Right atrium auricular region (tissue), 2 donors: ENCODE measurements around the gene M6PR. TPM values are rescaled to one million over a fixed set of nuclear protein-coding genes. Genes with fewer than 3 reads are reported as not detected.

ENCODE experiments used
- DNase-seq: peaks from one replicate; pipeline ENCODE4 v3.0.0-alpha.2; 2019; ENCODE audit warnings: low spot score
- H3K27ac ChIP-seq, 2 donors: fragments of 200-600 bp; sonication (generic); 1 replicate in 1 of 2; 2 replicates in 1 of 2; pipeline ENCODE4 v1.5.1; 2016 to 2019
- H3K27me3 ChIP-seq, 2 donors: fragments of 200-600 bp; sonication (generic); one replicate each; pipeline versions ENCODE4 v1.5.1 to v1.6.0; 2017 to 2019
- H3K36me3 ChIP-seq: fragments of 200-600 bp; sonication (generic); one replicate; pipeline ENCODE4 v1.5.1; 2016
- H3K4me1 ChIP-seq, 2 donors: fragments of 200-600 bp; sonication (generic); one replicate each; pipeline versions ENCODE4 v1.5.1 to v1.6.0; 2017 to 2019
- H3K4me3 ChIP-seq, 2 donors: fragments of 200-600 bp; sonication (generic); 1 replicate in 1 of 2; 2 replicates in 1 of 2; pipeline ENCODE4 v1.5.1; 2017 to 2019; ENCODE audit warnings: mild to moderate bottlenecking in 1 of 2, moderate library complexity in 1 of 2
- H3K9me3 ChIP-seq, 2 donors: fragments of 200-600 bp; sonication (generic); one replicate each; pipeline ENCODE4 v1.5.1; 2019
- total RNA-seq, 2 donors: library from RNA; depleted of rRNA; stranded (reverse); fragments of >200 nt; gene quantifications; one replicate each; pipeline ENCODE4 v1.1.0, GENCODE V29; 2016
- TF ChIP-seq, protein P1 (sequence below), 2 donors: fragments of 200-600 bp; sonication (generic); IDR thresholded peaks; one replicate each; pipeline ENCODE4 v1.5.1; 2019; ENCODE audit warnings: antibody characterized with exemption in 2 of 2

The M6PR gene
- total RNA-seq, 2 donors from 2014 or later = 101 to 112 TPM

DNA sequence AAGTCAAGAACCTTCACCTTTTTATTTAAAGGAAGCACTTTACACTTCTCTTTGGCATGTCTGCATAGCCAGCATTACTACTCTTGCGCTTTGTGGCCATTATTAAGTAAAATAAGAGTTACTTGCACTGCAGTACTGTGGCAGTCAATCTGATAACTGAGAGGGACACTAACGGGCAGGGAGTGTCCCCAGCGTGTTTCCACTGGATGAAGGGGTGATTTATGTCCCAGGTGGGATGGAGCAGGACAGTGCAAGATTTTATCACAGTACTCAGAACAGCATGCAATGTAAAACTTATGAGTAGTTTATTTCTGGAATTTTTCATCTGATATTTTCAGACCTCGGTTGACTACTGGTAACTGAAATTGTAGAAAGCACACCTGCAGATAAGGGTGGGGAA, 8.1 kb upstream of the M6PR start:
- no peak for DNase-seq
- Histone ChIP-seq H3K9me3 (no peaks in the 10 kb centered on the region), H3K4me3 (no peak overlapping the region), H3K27me3 (no peaks in the 10 kb centered on the region), H3K27ac (no peak overlapping the region), H3K4me1 (no peaks in the 10 kb centered on the region), H3K36me3 (no peaks in the 10 kb centered on the region)
- TF ChIP-seq, protein P1, sequence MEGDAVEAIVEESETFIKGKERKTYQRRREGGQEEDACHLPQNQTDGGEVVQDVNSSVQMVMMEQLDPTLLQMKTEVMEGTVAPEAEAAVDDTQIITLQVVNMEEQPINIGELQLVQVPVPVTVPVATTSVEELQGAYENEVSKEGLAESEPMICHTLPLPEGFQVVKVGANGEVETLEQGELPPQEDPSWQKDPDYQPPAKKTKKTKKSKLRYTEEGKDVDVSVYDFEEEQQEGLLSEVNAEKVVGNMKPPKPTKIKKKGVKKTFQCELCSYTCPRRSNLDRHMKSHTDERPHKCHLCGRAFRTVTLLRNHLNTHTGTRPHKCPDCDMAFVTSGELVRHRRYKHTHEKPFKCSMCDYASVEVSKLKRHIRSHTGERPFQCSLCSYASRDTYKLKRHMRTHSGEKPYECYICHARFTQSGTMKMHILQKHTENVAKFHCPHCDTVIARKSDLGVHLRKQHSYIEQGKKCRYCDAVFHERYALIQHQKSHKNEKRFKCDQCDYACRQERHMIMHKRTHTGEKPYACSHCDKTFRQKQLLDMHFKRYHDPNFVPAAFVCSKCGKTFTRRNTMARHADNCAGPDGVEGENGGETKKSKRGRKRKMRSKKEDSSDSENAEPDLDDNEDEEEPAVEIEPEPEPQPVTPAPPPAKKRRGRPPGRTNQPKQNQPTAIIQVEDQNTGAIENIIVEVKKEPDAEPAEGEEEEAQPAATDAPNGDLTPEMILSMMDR (IDR thresholded peaks at IDR 0.05) = no peak

DNA sequence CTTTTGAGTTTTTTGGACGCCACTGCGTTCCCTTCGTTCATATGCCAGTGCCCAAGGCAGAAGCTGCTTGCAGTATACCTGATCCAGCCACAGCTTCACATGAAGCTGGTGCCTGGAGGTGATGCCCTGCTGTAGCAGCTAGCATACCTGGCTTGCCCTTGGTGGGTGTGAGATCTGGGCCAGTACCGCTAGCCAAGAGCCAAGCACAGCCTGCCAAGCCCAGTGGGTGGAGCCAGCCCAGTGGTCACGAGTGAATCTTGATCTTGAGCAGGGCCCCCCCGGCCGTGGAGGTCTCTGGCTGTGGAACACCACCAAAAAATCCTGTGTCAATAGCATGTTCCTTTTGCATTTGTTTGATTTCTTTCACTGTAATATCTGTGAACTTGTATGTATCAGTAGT, 7.3 kb upstream of the M6PR start:
- Histone ChIP-seq H3K9me3 (no peaks in the 10 kb centered on the region), H3K36me3 (no peaks in the 10 kb centered on the region), H3K4me3 (no peak overlapping the region), H3K4me1 (no peaks in the 10 kb centered on the region), H3K27me3 (no peaks in the 10 kb centered on the region), H3K27ac (no peak overlapping the region)
- no peak for DNase-seq
- TF ChIP-seq, protein P1 (IDR thresholded peaks at IDR 0.05) = no peak

DNA sequence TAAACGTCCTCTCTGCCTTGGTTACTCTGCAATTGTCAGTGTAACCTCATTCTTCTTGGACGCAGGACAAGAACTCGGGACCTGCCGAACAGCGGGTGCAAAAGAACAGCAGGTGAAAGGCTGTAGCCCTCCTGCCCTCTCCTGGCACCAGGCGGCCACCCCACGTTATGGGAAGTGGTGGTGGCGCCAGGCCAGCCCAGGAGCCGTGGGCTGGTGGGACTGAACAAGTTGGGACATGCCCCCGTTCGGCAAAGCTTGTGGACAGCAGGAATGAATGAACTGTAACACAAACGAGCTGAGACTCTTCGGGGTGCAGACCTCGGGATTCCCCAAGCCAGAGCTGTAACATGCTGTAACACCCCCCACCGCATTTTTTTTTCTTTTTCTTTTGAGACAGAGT, 6.6 kb upstream of the M6PR start:
- Histone ChIP-seq H3K4me3 (no peak overlapping the region), H3K9me3 (no peaks in the 10 kb centered on the region), H3K4me1 (peaks cover 0 to under 1% of the 10 kb centered on the region in 2 donors), H3K36me3 (no peaks in the 10 kb centered on the region), H3K27ac (no peak overlapping the region), H3K27me3 (no peaks in the 10 kb centered on the region)
- TF ChIP-seq, protein P1 (IDR thresholded peaks at IDR 0.05) = no peak
- DNase-seq = no peak

DNA sequence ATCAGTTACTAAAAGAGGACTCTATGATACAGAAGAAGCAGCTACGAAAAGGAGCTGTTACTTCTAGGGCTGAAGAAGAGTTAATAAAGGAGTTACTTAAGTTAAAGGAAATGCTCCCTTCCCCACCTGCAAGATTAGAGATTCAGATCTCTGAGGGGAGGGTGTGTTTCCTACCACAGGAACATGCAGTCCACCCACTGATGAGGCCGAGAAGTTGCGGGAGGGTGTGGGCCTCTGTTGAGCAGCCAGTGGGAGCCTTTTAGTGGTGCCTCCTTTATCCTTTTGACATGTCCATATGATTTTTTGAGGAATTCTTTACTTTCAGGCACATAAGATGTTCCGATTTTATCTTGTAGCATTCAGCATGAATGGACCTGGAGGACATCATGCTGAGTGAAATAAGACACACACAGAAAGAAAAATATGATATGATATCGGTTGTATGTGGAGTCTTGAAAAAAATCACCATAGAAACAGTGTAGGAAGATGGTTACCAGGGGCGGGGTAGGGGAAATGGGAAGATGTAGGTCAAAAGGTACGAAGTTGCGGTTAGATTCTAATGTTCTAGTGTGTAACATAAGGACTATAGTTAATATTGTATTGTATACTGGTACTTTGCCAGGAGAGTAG, 4.4 kb upstream of the M6PR start:
- TF ChIP-seq, protein P1 (IDR thresholded peaks at IDR 0.05) = no peak
- Histone ChIP-seq H3K4me3 (no peak overlapping the region), H3K27ac (no peak overlapping the region), H3K9me3 (no peaks in the 10 kb centered on the region), H3K4me1 (peaks cover 0 to 9% of the 10 kb centered on the region in 2 donors), H3K36me3 (no peaks in the 10 kb centered on the region), H3K27me3 (no peaks in the 10 kb centered on the region)
- no peak for DNase-seq

DNA sequence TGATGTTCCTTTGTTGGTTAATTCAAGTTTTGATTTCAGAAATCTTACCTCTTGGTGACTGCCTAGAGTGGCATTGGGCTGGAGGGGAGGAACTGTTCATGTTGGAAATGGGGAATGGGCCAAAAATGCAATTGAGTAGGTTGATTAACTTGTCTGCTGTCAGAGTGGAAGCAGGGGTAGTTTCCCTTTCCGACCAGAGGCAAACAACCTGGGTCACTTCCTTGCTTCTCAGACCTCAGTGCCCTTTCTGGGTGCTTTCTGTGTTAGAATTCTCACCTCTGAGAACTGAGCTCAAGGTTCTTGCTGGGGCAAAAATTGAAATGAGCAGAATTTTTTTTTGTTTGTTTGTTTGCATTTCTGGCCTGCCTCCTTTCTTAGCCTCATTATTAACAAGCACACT, 2.3 kb upstream of the M6PR start:
- TF ChIP-seq, protein P1 (IDR thresholded peaks at IDR 0.05) = no peak
- H3K4me3 ChIP-seq = no peak overlapping the region
- H3K27ac ChIP-seq = no peak overlapping the region
- peaks cover 0 to 27% of the 10 kb centered on the region in 2 donors for H3K4me1 ChIP-seq
- no peaks in the 10 kb centered on the region for H3K9me3 ChIP-seq
- no peaks in the 10 kb centered on the region for H3K36me3 ChIP-seq
- DNase-seq = no peak
- H3K27me3 ChIP-seq = no peaks in the 10 kb centered on the region
